SKM-1 treated with dmso at 0.1 percent for 144 hours (cell line): ENCODE results near the gene FOXP4.

Source experiments
- DNase-seq: peaks from one replicate; lab custom pipeline; 2025; ENCODE audit not compliant: unreplicated experiment; lab: John Stamatoyannopoulos, UW

Gene FOXP4

GRCh38 chr6:41519745-41520699 lies 26.2 kb upstream of the FOXP4 start:
- no peak for DNase-seq

GRCh38 chr6:41522780-41523548 lies 23.2 kb upstream of the FOXP4 start:
- DNase-seq = no peak

- no peak for DNase-seq
Observed at GRCh38 chr6:41523915-41524633, 22.1 kb upstream of the FOXP4 start.

DNA sequence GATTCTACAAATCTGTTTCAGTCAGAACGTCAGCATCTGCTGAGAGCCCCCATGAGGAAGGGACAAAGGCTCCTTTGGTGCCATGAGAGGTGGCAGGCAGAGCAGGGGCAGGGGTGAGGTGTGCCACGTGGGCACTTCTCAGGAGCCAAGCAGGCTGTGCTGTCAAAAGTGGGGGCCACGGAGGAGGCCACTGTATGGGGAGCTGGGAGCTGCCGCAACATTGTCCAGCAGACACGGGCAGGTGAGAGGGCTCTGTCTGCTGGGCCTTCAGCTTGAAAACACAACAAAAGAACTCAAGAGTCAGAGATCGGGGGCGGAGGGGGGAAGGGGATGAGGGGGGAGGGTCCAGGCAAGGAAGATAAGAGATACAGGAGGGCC lies 21.6 kb upstream of the FOXP4 start:
- DNase-seq = no peak

DNA sequence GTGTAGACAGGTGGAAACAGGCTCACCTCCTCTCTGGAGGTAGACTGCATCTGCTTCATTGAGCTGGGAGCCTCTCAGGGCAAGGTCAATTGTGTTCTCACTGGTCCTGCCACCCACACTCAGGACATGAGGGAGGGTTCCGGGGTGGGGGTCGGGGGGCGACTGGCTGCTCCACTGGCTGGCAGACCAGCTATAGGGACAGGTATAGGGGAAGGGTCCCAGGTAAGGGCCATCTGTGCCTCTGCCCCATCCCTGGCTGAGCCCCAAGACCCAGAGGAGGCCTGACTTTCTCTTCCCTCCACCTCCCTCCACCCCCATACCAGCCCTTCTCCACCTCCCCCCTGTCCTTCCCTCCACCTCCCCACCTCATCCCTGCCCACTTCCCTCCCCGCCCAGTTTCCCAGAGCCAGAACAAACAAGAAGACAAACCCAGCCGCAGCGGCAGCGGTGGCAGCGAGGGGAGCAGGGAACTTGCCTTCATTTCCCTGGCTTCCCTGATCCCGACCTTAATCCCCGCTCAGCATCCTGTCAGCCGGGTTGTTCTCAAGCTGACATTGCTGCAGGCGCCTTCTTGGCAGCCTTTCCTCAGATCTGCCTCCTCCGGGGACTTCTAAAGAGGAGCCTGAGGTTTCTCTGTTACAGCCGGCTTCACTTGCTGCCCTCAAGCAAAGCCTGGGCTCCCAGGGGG lies 18.3 kb upstream of the FOXP4 start:
- no peak for DNase-seq

GRCh38 chr6:41528409-41528963 lies 17.7 kb upstream of the FOXP4 start:
- DNase-seq = no peak

- DNase-seq = no peak
Observed at GRCh38 chr6:41529049-41529448, 17.1 kb upstream of the FOXP4 start.

DNA sequence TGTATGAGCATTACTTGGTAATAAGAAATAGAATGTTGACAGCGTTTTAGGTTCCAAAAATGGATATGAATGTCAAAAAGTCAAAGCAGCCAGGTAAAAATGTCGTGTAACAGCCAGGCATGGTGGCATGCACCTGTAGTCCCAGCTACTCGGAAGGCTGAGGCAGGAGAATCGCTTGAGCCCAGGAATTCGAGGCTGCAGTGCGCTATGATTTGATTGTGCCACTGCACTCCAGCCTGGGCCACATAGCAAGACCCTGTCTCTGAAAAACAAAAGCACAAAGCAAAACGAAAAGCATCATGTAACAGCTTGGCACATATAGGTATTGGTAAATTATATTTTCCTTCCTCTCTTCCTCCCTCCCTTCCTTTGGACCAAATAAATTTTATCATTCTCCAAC lies 16.2 kb upstream of the FOXP4 start:
- DNase-seq = no peak

GRCh38 chr6:41530476-41530875 lies 15.7 kb upstream of the FOXP4 start:
- DNase-seq = no peak

GRCh38 chr6:41531016-41531415 lies 15.2 kb upstream of the FOXP4 start:
- no peak for DNase-seq

GRCh38 chr6:41531591-41532582 lies 14.3 kb upstream of the FOXP4 start:
- no peak for DNase-seq

DNA sequence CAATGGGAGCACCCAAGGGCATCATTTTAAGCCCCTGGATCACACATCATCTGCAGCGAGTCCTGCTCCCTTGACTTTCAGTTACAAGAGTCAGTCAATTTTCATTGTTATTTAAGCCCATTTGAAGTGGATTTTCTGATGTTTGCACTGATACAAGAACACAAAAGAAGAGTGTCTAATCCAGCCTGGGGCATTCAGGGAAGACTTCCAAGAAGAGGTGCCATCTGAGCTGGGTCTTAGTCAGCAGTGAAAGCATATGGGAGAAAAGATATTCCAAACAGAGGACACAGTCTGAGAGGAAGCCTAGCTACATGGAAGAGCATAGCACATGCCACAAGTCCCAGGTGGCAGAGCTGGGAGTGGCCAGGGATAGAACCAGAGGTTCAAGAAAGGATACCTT lies 10.4 kb upstream of the FOXP4 start:
- DNase-seq = no peak

GRCh38 chr6:41536795-41537758 lies 9.1 kb upstream of the FOXP4 start:
- no peak for DNase-seq

GRCh38 chr6:41538556-41539182 lies 7.5 kb upstream of the FOXP4 start:
- DNase-seq = peak; percentile 94

DNA sequence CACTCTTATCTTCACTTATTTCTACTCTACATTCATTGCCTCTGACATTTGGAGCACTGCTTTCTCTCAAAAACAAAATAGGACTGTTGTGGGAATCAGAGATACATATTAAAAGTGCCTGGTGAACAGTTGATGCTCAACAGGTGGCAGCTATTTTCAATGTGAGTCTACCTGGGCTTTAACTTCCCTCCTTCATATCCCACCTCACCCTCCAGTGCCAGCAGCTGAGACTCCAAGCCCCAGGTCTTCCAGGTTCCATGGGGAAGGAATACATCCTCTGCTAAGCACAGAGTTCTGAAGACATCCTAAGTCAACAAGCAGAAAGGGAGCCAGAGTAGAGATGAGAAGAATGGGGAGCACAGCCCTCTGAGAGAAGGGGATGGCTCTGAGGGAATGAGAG lies 7.0 kb upstream of the FOXP4 start:
- DNase-seq = no peak

DNA sequence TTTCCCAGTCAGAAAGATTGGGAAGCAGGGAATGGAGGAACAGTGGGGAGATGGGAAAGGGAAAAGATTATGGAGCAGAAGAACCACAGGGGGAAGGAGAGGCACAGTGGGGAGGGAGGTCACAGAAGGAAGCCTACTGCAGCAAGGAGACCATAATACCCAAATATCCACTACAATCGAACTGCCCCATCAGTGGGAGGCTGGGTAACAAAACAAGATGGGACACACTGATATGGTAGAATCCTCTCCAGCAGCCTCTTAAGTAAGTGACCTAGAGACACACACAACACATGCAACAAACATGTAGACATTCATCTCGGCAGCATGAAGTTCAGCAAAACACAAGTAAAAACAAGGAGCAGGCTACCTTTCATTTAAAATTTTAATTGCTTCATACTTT lies 4.8 kb upstream of the FOXP4 start:
- DNase-seq = no peak

DNA sequence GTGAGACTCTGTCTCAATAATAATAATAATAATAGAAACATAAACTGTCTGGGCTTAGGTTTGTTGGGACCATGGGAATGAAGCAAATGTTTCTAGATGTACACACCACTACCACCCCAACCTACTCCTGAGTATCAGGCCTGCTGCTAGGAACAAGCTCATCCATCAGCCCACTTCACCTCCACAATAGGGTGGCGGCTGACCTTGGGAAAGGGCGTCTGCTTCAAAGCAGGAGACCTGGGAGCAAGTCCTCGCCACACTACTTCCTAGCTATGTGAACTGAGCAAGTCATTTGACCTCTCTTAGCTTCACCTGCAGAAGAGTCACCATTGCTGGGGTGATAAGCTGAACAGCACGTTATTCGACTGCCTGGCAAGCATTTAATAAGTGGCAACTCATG lies 3.1 kb upstream of the FOXP4 start:
- DNase-seq = no peak

- DNase-seq = no peak
Observed at GRCh38 chr6:41545247-41545702, 906 bp upstream of the FOXP4 start.
